Mammary microvascular endothelial cell (primary cell): ENCODE data around the gene NBEAL2. TPM values are rescaled to one million over a fixed set of nuclear protein-coding genes. Genes with fewer than 3 reads are reported as not detected.

Experiments used
- total RNA-seq: library from RNA; depleted of rRNA; stranded (reverse); fragments of >200 nt; gene quantifications from 2 replicates; pipeline ENCODE4 v1.2.3, GENCODE V29; 2015

NBEAL2 gene
- 32.0 and 34.7 TPM in 2 replicates for total RNA-seq

GRCh38 chr3:46978985-46979944 lies at the start of gene NBEAL2:
TSS of gene NBEAL2 (plus strand) at chr3:46979666. CDS start at chr3:46979862, 196 bp downstream.

GRCh38 chr3:46976326-46977190 lies 2.9 kb upstream of the NBEAL2 start, which contains the start of gene CCDC12:
TSS of gene CCDC12 (minus strand) at chr3:46976745. CDS start at chr3:46976732, 13 bp downstream.

Other genes with a start within 250 kb of the NBEAL2 start
- gene MYL3, start 116.2 kb upstream of the NBEAL2 start, total RNA-seq = not detected in 2 replicates
- not detected in 2 replicates for gene PTH1R, start 101.9 kb upstream of the NBEAL2 start, total RNA-seq
- 37.9 and 39.1 TPM in 2 replicates for gene CCDC12, start 2.9 kb upstream of the NBEAL2 start, total RNA-seq
- gene SETD2, start 184.4 kb downstream of the NBEAL2 start, total RNA-seq = 15.4 and 17.8 TPM in 2 replicates